IPS-18c (cell line): ENCODE results near the gene YBX3.

ENCODE experiments used
- H3K4me3 ChIP-seq: 2 replicates; pipeline ENCODE4 v1.7.0; 2013; ENCODE audit warnings: low read depth, mild to moderate bottlenecking, low read length, moderate library complexity; ENCODE audit not compliant: insufficient read depth
- H3K9me3 ChIP-seq: one replicate; pipeline ENCODE4 v1.6.1; 2013; ENCODE audit warnings: mild to moderate bottlenecking, low read length, moderate library complexity; ENCODE audit not compliant: control insufficient read depth, insufficient read depth

YBX3 gene

GRCh38 chr12:10701131-10701681 lies 21.9 kb downstream of the YBX3 start:
- no peak overlapping the region for H3K4me3 ChIP-seq
- no peaks in the 10 kb centered on the region for H3K9me3 ChIP-seq

GRCh38 chr12:10700581-10700980 lies 22.5 kb downstream of the YBX3 start:
- Histone ChIP-seq H3K4me3 (no peak overlapping the region), H3K9me3 (no peaks in the 10 kb centered on the region)

- Histone ChIP-seq H3K4me3 (no peak overlapping the region), H3K9me3 (no peaks in the 10 kb centered on the region)
Measured at GRCh38 chr12:10697862-10698261, 25.3 kb downstream of the YBX3 start.

- no peak overlapping the region for H3K4me3 ChIP-seq
- H3K9me3 ChIP-seq: no peaks in the 10 kb centered on the region
Measured at GRCh38 chr12:10697156-10697555, 26.0 kb downstream of the YBX3 start.

GRCh38 chr12:10690906-10691305 lies 32.2 kb downstream of the YBX3 start:
- no peak overlapping the region for H3K4me3 ChIP-seq
- H3K9me3 ChIP-seq: no peaks in the 10 kb centered on the region

GRCh38 chr12:10689146-10689545 lies 34.0 kb downstream of the YBX3 start:
- no peaks in the 10 kb centered on the region for H3K9me3 ChIP-seq

GRCh38 chr12:10688042-10688441 lies 35.1 kb downstream of the YBX3 start:
- Histone ChIP-seq H3K9me3 (no peaks in the 10 kb centered on the region), H3K4me3 (no peak overlapping the region)

More at GRCh38 chr12:10689146-10689545, 34.0 kb downstream of the YBX3 start:
- H3K4me3 ChIP-seq: no peak overlapping the region

GRCh38 chr12:10673659-10674384 lies 49.3 kb downstream of the YBX3 start, which contains the start of gene STYK1:
STYK1 (minus strand) TSS chr12:10674052; CDS start chr12:10634618, 39,434 bp downstream.
- Histone ChIP-seq H3K9me3 (no peaks in the 10 kb centered on the region), H3K4me3 (peak within 1 kb of the TSS; percentile 78)

GRCh38 chr12:10672231-10672868 lies 50.8 kb downstream of the YBX3 start:
- H3K4me3 ChIP-seq: no peak overlapping the region
- H3K9me3 ChIP-seq: no peaks in the 10 kb centered on the region

- H3K4me3 ChIP-seq: no peak overlapping the region
- no peaks in the 10 kb centered on the region for H3K9me3 ChIP-seq
Measured at GRCh38 chr12:10669533-10669932, 53.6 kb downstream of the YBX3 start.

- Histone ChIP-seq H3K9me3 (no peaks in the 10 kb centered on the region), H3K4me3 (no peak overlapping the region)
Measured at GRCh38 chr12:10668526-10668925, 54.6 kb downstream of the YBX3 start.

- no peak overlapping the region for H3K4me3 ChIP-seq
- no peaks in the 10 kb centered on the region for H3K9me3 ChIP-seq
Measured at GRCh38 chr12:10667581-10667980, 55.5 kb downstream of the YBX3 start.

- H3K4me3 ChIP-seq: no peak overlapping the region
- no peaks in the 10 kb centered on the region for H3K9me3 ChIP-seq
Measured at GRCh38 chr12:10664499-10664898, 58.6 kb downstream of the YBX3 start.

- no peak overlapping the region for H3K4me3 ChIP-seq
Measured at GRCh38 chr12:10663869-10664268, 59.3 kb downstream of the YBX3 start.

GRCh38 chr12:10661338-10661737 lies 61.8 kb downstream of the YBX3 start:
- Histone ChIP-seq H3K4me3 (no peak overlapping the region), H3K9me3 (peaks cover 3% of the 10 kb centered on the region)

More at GRCh38 chr12:10663869-10664268, 59.3 kb downstream of the YBX3 start:
- H3K9me3 ChIP-seq: no peaks in the 10 kb centered on the region

- Histone ChIP-seq H3K9me3 (peaks cover 8% of the 10 kb centered on the region), H3K4me3 (no peak overlapping the region)
Measured at GRCh38 chr12:10654003-10654402, 69.1 kb downstream of the YBX3 start.

- peaks cover 9% of the 10 kb centered on the region for H3K9me3 ChIP-seq
- no peak overlapping the region for H3K4me3 ChIP-seq
Measured at GRCh38 chr12:10652192-10652591, 70.9 kb downstream of the YBX3 start.
